GM12878 (cell line): ENCODE measurements around the gene INPP4B. TPM values are rescaled to one million over a fixed set of nuclear protein-coding genes. Genes with fewer than 3 reads are reported as not detected.

Experiments
- ATAC-seq: fragments of 200-7000 bp; cut with Tn5 transposase; 3 replicates; pipeline ENCODE4 v1.9.1; 2020; ENCODE audit warnings: mild to moderate bottlenecking, moderate library complexity
- BruUV-seq: library from RNA; stranded (reverse); fragments of 400-500 nt; replicated peaks from 2 replicates; lab custom pipeline; 2021; lab: Mats Ljungman, UMichigan
- CTCF ChIA-PET: fragments of 300-600 bp; sonication (Branson Sonifier 250); formaldehyde crosslinking; extraction: SDS; loops from one replicate; lab custom pipeline; 2021; ENCODE audit warnings: inconsistent platforms; lab: Yijun Ruan, JAX
- POLR2A ChIA-PET: fragments of 350-600 bp; formaldehyde crosslinking; extraction: SDS; loops from one replicate; lab custom pipeline; 2021; ENCODE audit warnings: inconsistent platforms; lab: Charles Lee
- RAD21 ChIA-PET: fragments of 300-600 bp; sonication (Branson Sonifier 250); formaldehyde crosslinking; loops from one replicate; lab custom pipeline; 2023; ENCODE audit warnings: antibody characterized with exemption; ENCODE audit not compliant: unreplicated experiment; lab: Charles Lee
- SMC1A ChIA-PET: fragments of 300-600 bp; sonication (Branson Sonifier 250); formaldehyde crosslinking; loops from one replicate; lab custom pipeline; 2023; ENCODE audit not compliant: unreplicated experiment, uncharacterized antibody; lab: Charles Lee
- DNase-seq: peaks from one replicate; pipeline ENCODE4 v3.0.0-alpha.2; 2011; ENCODE audit warnings: low read depth, low spot score
- FAIRE-seq: peaks from 3 replicates; lab custom pipeline; 2011; peaks lifted over from hg19 to GRCh38; lab: Jason Lieb, UNC
- H2AFZ ChIP-seq: 2 replicates; pipeline ENCODE4 v1.6.0; 2011; ENCODE audit warnings: low read depth, low read length, control low read depth; ENCODE audit not compliant: control insufficient read depth
- H3K27ac ChIP-seq: 2 replicates; pipeline ENCODE4 v1.5.1; 2011; ENCODE audit warnings: control low read depth; ENCODE audit not compliant: control insufficient read depth, insufficient read depth
- H3K27me3 ChIP-seq, 2 experiments: replicated peaks in 1 of 2; 2 replicates each; pipeline versions ENCODE4 v1.6.0 to v1.6.1; 2011; ENCODE audit warnings: low read length in 1 of 2; ENCODE audit not compliant: control insufficient read depth in 2 of 2, insufficient read depth in 2 of 2
- H3K36me3 ChIP-seq, 2 experiments: 2 replicates each; pipeline ENCODE4 v1.5.1; 2011; ENCODE audit warnings: low read length in 1 of 2; ENCODE audit not compliant: control insufficient read depth in 2 of 2, insufficient read depth in 2 of 2
- H3K4me1 ChIP-seq: 2 replicates; pipeline ENCODE4 v1.6.1; 2011; ENCODE audit warnings: mild to moderate bottlenecking, low read length, moderate library complexity, mixed read lengths; ENCODE audit not compliant: control insufficient read depth, insufficient read depth
- H3K4me2 ChIP-seq: 2 replicates; pipeline ENCODE4 v1.6.0; 2011; ENCODE audit warnings: control low read depth; ENCODE audit not compliant: control insufficient read depth, insufficient read depth
- H3K4me3 ChIP-seq: fragments of 200-600 bp; sonication (generic); 2 replicates; pipeline ENCODE4 v1.5.1; 2016
- H3K79me2 ChIP-seq: 2 replicates; pipeline ENCODE4 v1.6.0; 2011; ENCODE audit warnings: low read length; ENCODE audit not compliant: control insufficient read depth, insufficient read depth
- H3K9ac ChIP-seq: 2 replicates; pipeline ENCODE4 v1.8.0; 2011; ENCODE audit warnings: low read length, control low read depth, mixed read lengths; ENCODE audit not compliant: control insufficient read depth, insufficient read depth
- H3K9me3 ChIP-seq: replicated peaks from 3 replicates; pipeline ENCODE4 v1.5.1; 2011; ENCODE audit warnings: mild to moderate bottlenecking, low read length; ENCODE audit not compliant: control insufficient read depth, insufficient read depth
- H4K20me1 ChIP-seq: 2 replicates; pipeline ENCODE4 v1.6.0; 2011; ENCODE audit not compliant: control insufficient read depth, insufficient read depth
- BCL11A ChIP-seq: IDR thresholded peaks from 2 replicates; pipeline ENCODE4 v1.6.1; 2011; ENCODE audit warnings: low read depth, low read length
- CEBPB ChIP-seq, 2 experiments: fragments of 150-350 bp in 1 of 2; IDR thresholded peaks; 2 replicates each; pipeline ENCODE4 v1.6.1; 2012 to 2014; ENCODE audit warnings: low read depth in 2 of 2, low read length in 2 of 2, borderline replicate concordance in 1 of 2, inconsistent platforms in 1 of 2
- CHD4 ChIP-seq: fragments of 200-600 bp; sonication (generic); IDR thresholded peaks from 2 replicates; pipeline ENCODE4 v1.6.1; 2016; ENCODE audit warnings: mild to moderate bottlenecking
- CREB1 ChIP-seq: IDR thresholded peaks from 2 replicates; pipeline ENCODE4 v1.6.1; 2012; ENCODE audit warnings: low read depth, mild to moderate bottlenecking, inconsistent platforms
- CREM ChIP-seq: IDR thresholded peaks from 2 replicates; pipeline ENCODE4 v1.6.1; 2014; ENCODE audit warnings: antibody characterized with exemption, low read depth
- JUND ChIP-seq: IDR thresholded peaks from 2 replicates; pipeline ENCODE4 v1.6.1; 2012; ENCODE audit warnings: low read depth, mild to moderate bottlenecking, low read length, improper control_type of control experiment, moderate library complexity
- PAX8 ChIP-seq: fragments of 450-650 bp; IDR thresholded peaks from 2 replicates; pipeline ENCODE4 v1.6.1; 2017; ENCODE audit warnings: mild to moderate bottlenecking, moderate library complexity
- RAD51 ChIP-seq: fragments of 450-650 bp; IDR thresholded peaks from 2 replicates; pipeline ENCODE4 v1.6.1; 2016; ENCODE audit warnings: moderate library complexity, mild to moderate bottlenecking, inconsistent platforms
- RB1 ChIP-seq: fragments of 450-650 bp; formaldehyde crosslinking; IDR thresholded peaks from 2 replicates; pipeline ENCODE4 v1.6.1; 2017; ENCODE audit warnings: mild to moderate bottlenecking, borderline replicate concordance
- WGBS: methylation state at CpG from one replicate; pipeline ENCODE4 v1.1.6; 2016; ENCODE audit warnings: low lambda C conversion rate; ENCODE audit not compliant: insufficient replicate concordance, insufficient coverage; ENCODE audit errors: missing lambda C conversion rate; 5-methylcytosine and 5-hydroxymethylcytosine counted together
- in situ Hi-C: fragments of 300-500 bp; cut with MboI; formaldehyde crosslinking; loops from 9 replicates; pipeline ENCODE4 v1.14.3; 2018; ENCODE audit warnings: mixed read lengths
- intact Hi-C: fragments of 100-400 bp; cut with micrococcal nuclease; formaldehyde crosslinking; loops from one replicate; pipeline ENCODE4 v1.14.2; 2022; ENCODE audit not compliant: unreplicated experiment
- polyA plus RNA-seq, 11 experiments: library from polyadenylated mRNA; depleted of rRNA in 4 of 11; unstranded in 6 of 11; stranded (reverse) in 5 of 11; fragments of >200 nt; fragmentation: Nextera tagmentation in 4 of 11; fragmentation: Illumina TruSeq in 1 of 11; extraction: Ambion mirVana in 4 of 11; extraction: Trizol in 1 of 11; gene quantifications; 1 replicate in 1 of 11; 2 replicates in 10 of 11; pipeline versions ENCODE4 v1.2.1 to v1.2.3, GENCODE V29; 2011 to 2016; ENCODE audit warnings: inconsistent platforms in 2 of 11, missing spikeins in 2 of 11, low read depth in 1 of 11
- total RNA-seq, 4 experiments: library from RNA; depleted of rRNA in 3 of 4; stranded (reverse); fragments of >200 nt in 3 of 4; fragmentation: Illumina TruSeq in 1 of 4; extraction: Trizol in 1 of 4; gene quantifications; 2 replicates each; pipeline versions ENCODE4 v1.2.1 to v1.2.3, GENCODE V29; 2013 to 2021
- TF ChIP-seq, protein P1 (sequence below): IDR thresholded peaks from 2 replicates; pipeline ENCODE4 v1.6.1; 2012; ENCODE audit warnings: improper control_type of control experiment, low read depth, low read length; ENCODE audit not compliant: insufficient replicate concordance

INPP4B gene
- total and polyA plus RNA-seq, 10 of the 15 experiments (the other 5 are each of a cell fraction or from before 2014, with no cell fraction given): 0.53 to 11.2 (median 0.95) TPM

DNA sequence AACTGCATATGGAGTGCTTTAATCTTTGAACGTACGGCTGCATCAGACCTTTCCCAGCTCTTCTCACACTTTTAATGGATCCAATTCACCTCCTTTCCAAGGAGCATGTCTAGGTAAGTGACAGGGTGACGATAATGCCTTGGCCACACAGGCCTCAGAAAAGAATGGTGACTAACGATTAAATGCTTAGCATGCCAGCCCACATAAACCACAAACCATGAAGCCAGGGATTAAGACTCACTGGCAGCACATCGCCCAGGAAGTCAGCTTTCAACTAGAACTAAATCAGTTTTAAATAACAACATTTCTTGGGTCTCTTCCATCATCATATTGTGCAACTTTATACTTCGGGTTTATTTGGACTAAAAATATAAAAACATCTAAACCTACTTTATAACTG is 28.7 kb downstream of the INPP4B start (continued):
- TF ChIP-seq, protein P1, sequence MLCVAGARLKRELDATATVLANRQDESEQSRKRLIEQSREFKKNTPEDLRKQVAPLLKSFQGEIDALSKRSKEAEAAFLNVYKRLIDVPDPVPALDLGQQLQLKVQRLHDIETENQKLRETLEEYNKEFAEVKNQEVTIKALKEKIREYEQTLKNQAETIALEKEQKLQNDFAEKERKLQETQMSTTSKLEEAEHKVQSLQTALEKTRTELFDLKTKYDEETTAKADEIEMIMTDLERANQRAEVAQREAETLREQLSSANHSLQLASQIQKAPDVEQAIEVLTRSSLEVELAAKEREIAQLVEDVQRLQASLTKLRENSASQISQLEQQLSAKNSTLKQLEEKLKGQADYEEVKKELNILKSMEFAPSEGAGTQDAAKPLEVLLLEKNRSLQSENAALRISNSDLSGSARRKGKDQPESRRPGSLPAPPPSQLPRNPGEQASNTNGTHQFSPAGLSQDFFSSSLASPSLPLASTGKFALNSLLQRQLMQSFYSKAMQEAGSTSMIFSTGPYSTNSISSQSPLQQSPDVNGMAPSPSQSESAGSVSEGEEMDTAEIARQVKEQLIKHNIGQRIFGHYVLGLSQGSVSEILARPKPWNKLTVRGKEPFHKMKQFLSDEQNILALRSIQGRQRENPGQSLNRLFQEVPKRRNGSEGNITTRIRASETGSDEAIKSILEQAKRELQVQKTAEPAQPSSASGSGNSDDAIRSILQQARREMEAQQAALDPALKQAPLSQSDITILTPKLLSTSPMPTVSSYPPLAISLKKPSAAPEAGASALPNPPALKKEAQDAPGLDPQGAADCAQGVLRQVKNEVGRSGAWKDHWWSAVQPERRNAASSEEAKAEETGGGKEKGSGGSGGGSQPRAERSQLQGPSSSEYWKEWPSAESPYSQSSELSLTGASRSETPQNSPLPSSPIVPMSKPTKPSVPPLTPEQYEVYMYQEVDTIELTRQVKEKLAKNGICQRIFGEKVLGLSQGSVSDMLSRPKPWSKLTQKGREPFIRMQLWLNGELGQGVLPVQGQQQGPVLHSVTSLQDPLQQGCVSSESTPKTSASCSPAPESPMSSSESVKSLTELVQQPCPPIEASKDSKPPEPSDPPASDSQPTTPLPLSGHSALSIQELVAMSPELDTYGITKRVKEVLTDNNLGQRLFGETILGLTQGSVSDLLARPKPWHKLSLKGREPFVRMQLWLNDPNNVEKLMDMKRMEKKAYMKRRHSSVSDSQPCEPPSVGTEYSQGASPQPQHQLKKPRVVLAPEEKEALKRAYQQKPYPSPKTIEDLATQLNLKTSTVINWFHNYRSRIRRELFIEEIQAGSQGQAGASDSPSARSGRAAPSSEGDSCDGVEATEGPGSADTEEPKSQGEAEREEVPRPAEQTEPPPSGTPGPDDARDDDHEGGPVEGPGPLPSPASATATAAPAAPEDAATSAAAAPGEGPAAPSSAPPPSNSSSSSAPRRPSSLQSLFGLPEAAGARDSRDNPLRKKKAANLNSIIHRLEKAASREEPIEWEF: no peak

DNA sequence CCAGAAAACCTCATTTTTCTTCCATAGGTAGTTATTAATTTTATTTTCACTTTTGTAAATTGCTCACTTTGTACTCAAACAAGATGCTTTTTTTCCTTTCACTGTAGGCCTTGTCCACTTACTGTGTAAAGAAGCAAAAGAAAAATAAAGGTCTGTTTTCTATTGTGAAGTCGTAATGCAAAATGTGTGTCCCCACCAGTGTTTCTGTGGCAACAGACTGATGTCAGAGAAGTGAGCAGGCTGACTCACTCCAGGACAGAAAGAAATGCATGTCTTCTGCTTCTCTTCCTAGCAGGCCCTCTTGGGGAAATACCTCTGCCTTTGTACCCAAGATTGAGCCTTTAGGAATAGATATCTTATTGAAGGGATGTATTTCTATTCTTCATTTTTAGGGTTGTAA is 30.3 kb downstream of the INPP4B start:
- ChIA-PET POLR2A (no interaction called here), RAD21 (interaction anchor here (0.6 kb wide), 1 partner anchor 1672 kb away, joined by 3 read pairs; no protein-coding TSS in a partner anchor), CTCF (no interaction called here), SMC1A (no interaction called here)
- TF ChIP-seq CHD4: no peak
- TF ChIP-seq BCL11A: no peak
- TF ChIP-seq RB1: no peak
- TF ChIP-seq CREB1: no peak
- no peak for TF ChIP-seq PAX8
- no peak for TF ChIP-seq RAD51
- TF ChIP-seq CEBPB (IDR thresholded peaks at IDR 0.05; ENCODE audit: borderline replicate concordance in 1 of 2, low read depth in 2 of 2, low read length in 2 of 2): no peak
- TF ChIP-seq CREM: no peak
- TF ChIP-seq JUND: no peak
- Histone ChIP-seq H3K4me3 (no peak overlapping the region), H2AFZ (no peak overlapping the region), H3K4me2 (no peak overlapping the region), H3K27ac (no peak overlapping the region), H3K9me3 (no peaks in the 10 kb centered on the region), H4K20me1 (no peaks in the 10 kb centered on the region), H3K79me2 (no peaks in the 10 kb centered on the region), H3K27me3 (no peaks in the 10 kb centered on the region), H3K4me1 (no peaks in the 10 kb centered on the region), H3K9ac (no peak overlapping the region), H3K36me3 (no peaks in the 10 kb centered on the region)
- intact Hi-C loops: no loop called here
- ATAC-seq (peak; percentile 85), FAIRE-seq (no peak), DNase-seq (no peak)
- in situ Hi-C loops: no loop called here
- WGBS: 0% methylated on average over 1 of the region's 1 CpG
- no TSS peak for BruUV-seq
